Uterus (tissue), 4 donors: ENCODE data around the gene TMEM131L. TPM values are rescaled to one million over a fixed set of nuclear protein-coding genes. Genes with fewer than 3 reads are reported as not detected.

Experiments used
- DNase-seq, 2 donors: peaks; one replicate each; pipeline ENCODE4 v3.0.0-alpha.2; 2019 to 2020
- H3K27ac ChIP-seq, 2 donors: fragments of 200-600 bp; sonication (generic); 1 replicate in 1 of 2; 2 replicates in 1 of 2; pipeline ENCODE4 v1.5.1; 2016 to 2018
- H3K27me3 ChIP-seq, 2 donors: fragments of 200-600 bp; sonication (generic); one replicate each; pipeline ENCODE4 v1.5.1; 2018 to 2019; ENCODE audit warnings: control low read depth in 1 of 2
- H3K36me3 ChIP-seq, 2 donors: fragments of 200-600 bp; sonication (generic); one replicate each; pipeline ENCODE4 v1.5.1; 2019; ENCODE audit warnings: control low read depth in 1 of 2
- H3K4me1 ChIP-seq, 2 donors: fragments of 200-600 bp; sonication (generic); one replicate each; pipeline ENCODE4 v1.5.1; 2018 to 2019; ENCODE audit warnings: control low read depth in 1 of 2
- H3K4me3 ChIP-seq, 2 donors: fragments of 200-600 bp; sonication (generic); 1 replicate in 1 of 2; 2 replicates in 1 of 2; pipeline ENCODE4 v1.5.1; 2018 to 2019; ENCODE audit warnings: mild to moderate bottlenecking in 1 of 2
- H3K9me3 ChIP-seq, 2 donors: fragments of 200-600 bp; sonication (generic); one replicate each; pipeline ENCODE4 v1.5.1; 2019; ENCODE audit warnings: control low read depth in 1 of 2
- CTCF ChIP-seq, 4 experiments: fragments of 200-600 bp in 2 of 4; fragments of 450-650 bp in 2 of 4; sonication (generic) in 2 of 4; IDR thresholded peaks; one replicate each; pipeline ENCODE4 v1.5.1; 2016 to 2019; ENCODE audit warnings: antibody characterized with exemption in 4 of 4, mild to moderate bottlenecking in 2 of 4, moderate library complexity in 1 of 4
- POLR2A ChIP-seq, 2 donors: fragments of 450-650 bp; IDR thresholded peaks; one replicate each; pipeline ENCODE4 v1.6.1; 2016; ENCODE audit warnings: antibody characterized with exemption in 2 of 2, mild to moderate bottlenecking in 1 of 2, moderate library complexity in 1 of 2
- intact Hi-C: fragments of 100-400 bp; cut with DNase I; formaldehyde crosslinking; loops from one replicate; pipeline ENCODE4 v1.15.1; 2023; ENCODE audit warnings: low total_unique reads
- total RNA-seq, 4 donors: library from RNA; depleted of rRNA in 3 of 4; stranded (reverse); fragments of >200 nt in 3 of 4; gene quantifications; one replicate each; pipeline versions ENCODE4 v1.1.0 to v1.2.4, GENCODE V29; 2014 to 2023
- donor health status: DM: yes; HTN: yes; CAD: no.

TMEM131L gene
- total RNA-seq, 4 donors from 2014 or later: 2.4 to 49.6 (median 18.0) TPM

- H3K27me3 ChIP-seq: no peaks in the 10 kb centered on the region
These were observed 123.8 kb downstream of the TMEM131L start for GRCh38 chr4:153589703-153590595.

DNA sequence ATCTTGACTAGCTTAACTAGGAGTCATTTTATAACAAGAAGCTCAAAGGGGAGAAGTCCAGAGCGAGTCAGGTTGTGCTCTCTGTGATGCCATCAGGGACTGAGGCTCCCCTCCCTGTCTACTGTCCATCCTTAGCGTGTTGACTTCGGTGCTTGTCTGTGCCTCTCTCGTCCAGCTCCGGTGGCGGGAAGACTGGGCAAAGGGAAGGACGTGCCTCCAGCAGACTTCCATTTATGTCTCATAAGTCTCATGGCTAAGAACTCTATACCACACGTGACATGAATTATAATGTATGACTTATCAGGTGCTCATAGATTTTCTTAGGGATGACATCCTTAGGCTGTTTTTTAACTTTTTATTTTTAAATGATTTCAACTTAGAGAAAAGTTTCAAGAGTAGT lies 125.3 kb downstream of the TMEM131L start:
- intact Hi-C loops: no loop called here
- no peak overlapping the region for H3K4me3 ChIP-seq
- no peaks in the 10 kb centered on the region for H3K27me3 ChIP-seq
- H3K4me1 ChIP-seq: peaks cover 0 to 4% of the 10 kb centered on the region in 2 donors
- no peak for DNase-seq
- no peaks in the 10 kb centered on the region for H3K36me3 ChIP-seq
- TF ChIP-seq POLR2A (IDR thresholded peaks at IDR 0.05) (no peak), CTCF (IDR thresholded peaks at IDR 0.05) (no peak)
- no peak overlapping the region for H3K27ac ChIP-seq
- H3K9me3 ChIP-seq: no peaks in the 10 kb centered on the region

More at GRCh38 chr4:153589703-153590595, 123.8 kb downstream of the TMEM131L start:
- TF ChIP-seq CTCF (IDR thresholded peaks at IDR 0.05) (no peak), POLR2A (IDR thresholded peaks at IDR 0.05) (no peak)
- Histone ChIP-seq H3K9me3 (no peaks in the 10 kb centered on the region), H3K36me3 (no peaks in the 10 kb centered on the region), H3K4me3 (no peak overlapping the region), H3K27ac (no peak overlapping the region), H3K4me1 (peaks cover 0 to 4% of the 10 kb centered on the region in 2 donors)
- no peak for DNase-seq
- intact Hi-C loops: no loop called here

- TF ChIP-seq POLR2A (IDR thresholded peaks at IDR 0.05): no peak
- TF ChIP-seq CTCF (IDR thresholded peaks at IDR 0.05): no peak
- H3K27ac ChIP-seq: no peak overlapping the region
- no peak overlapping the region for H3K4me3 ChIP-seq
- no peaks in the 10 kb centered on the region for H3K27me3 ChIP-seq
- no peak for DNase-seq
- H3K36me3 ChIP-seq: no peaks in the 10 kb centered on the region
- intact Hi-C loops: no loop called here
- H3K9me3 ChIP-seq: no peaks in the 10 kb centered on the region
- H3K4me1 ChIP-seq: peaks cover 0 to 4% of the 10 kb centered on the region in 2 donors
These were observed 125.9 kb downstream of the TMEM131L start for GRCh38 chr4:153592064-153592463.

GRCh38 chr4:153593161-153593560 lies 127.0 kb downstream of the TMEM131L start:
- no peaks in the 10 kb centered on the region for H3K36me3 ChIP-seq
- H3K27me3 ChIP-seq: no peaks in the 10 kb centered on the region
- H3K9me3 ChIP-seq: no peaks in the 10 kb centered on the region
- intact Hi-C loops: no loop called here
- no peak for DNase-seq
- TF ChIP-seq CTCF (IDR thresholded peaks at IDR 0.05) (no peak), POLR2A (IDR thresholded peaks at IDR 0.05) (no peak)
- no peak overlapping the region for H3K4me3 ChIP-seq
- peaks cover 0 to 4% of the 10 kb centered on the region in 2 donors for H3K4me1 ChIP-seq
- H3K27ac ChIP-seq: no peak overlapping the region

GRCh38 chr4:153594210-153594609 lies 128.1 kb downstream of the TMEM131L start:
- H3K4me1 ChIP-seq: peaks cover 0 to 4% of the 10 kb centered on the region in 2 donors
- no peak overlapping the region for H3K4me3 ChIP-seq
- no peaks in the 10 kb centered on the region for H3K9me3 ChIP-seq
- peak overlapping the region; percentile 23 to 74 for H3K27ac ChIP-seq
- H3K36me3 ChIP-seq: no peaks in the 10 kb centered on the region
- DNase-seq: no peak
- no peak for TF ChIP-seq CTCF (IDR thresholded peaks at IDR 0.05)
- TF ChIP-seq POLR2A (IDR thresholded peaks at IDR 0.05): no peak
- no peaks in the 10 kb centered on the region for H3K27me3 ChIP-seq
- intact Hi-C loops: no loop called here
